H1 (cell line): ENCODE data around the gene SLC7A6OS. TPM values are rescaled to one million over a fixed set of nuclear protein-coding genes. Genes with fewer than 3 reads are reported as not detected.

Source experiments
- EGR1 ChIP-seq: IDR thresholded peaks from 2 replicates; pipeline ENCODE4 v1.6.1; 2011; ENCODE audit warnings: low read depth, low read length, borderline replicate concordance
- EZH2 ChIP-seq: fragments of 200-600 bp; sonication (generic); IDR thresholded peaks from 2 replicates; pipeline ENCODE4 v1.7.1; 2012; ENCODE audit warnings: low read depth, mild to moderate bottlenecking, moderate library complexity, low read length, inconsistent platforms; ENCODE audit not compliant: severe bottlenecking
- PHF8 ChIP-seq: fragments of 200-600 bp; sonication (generic); conservative IDR thresholded peaks from 2 replicates; pipeline ENCODE4 v1.7.1; 2012; ENCODE audit warnings: low read depth, mild to moderate bottlenecking, inconsistent platforms, low read length, moderate library complexity
- SRF ChIP-seq: IDR thresholded peaks from 2 replicates; pipeline ENCODE4 v1.6.1; 2011; ENCODE audit warnings: mild to moderate bottlenecking, low read depth, low read length, moderate library complexity
- polyA plus RNA-seq, 7 experiments: library from polyadenylated mRNA; depleted of rRNA in 3 of 7; stranded (reverse) in 5 of 7; unstranded in 2 of 7; fragments of >200 nt in 5 of 7; fragments of 200-250 nt in 2 of 7; gene quantifications; 1 replicate in 5 of 7; 2 replicates in 1 of 7; 4 replicates in 1 of 7; pipeline versions ENCODE4 v1.2.1 to v1.2.3, GENCODE V29; 2011 to 2013; ENCODE audit warnings: missing spikeins in 2 of 7, mixed read lengths in 2 of 7
- total RNA-seq: library from RNA; stranded (reverse); fragmentation: NEBNext Ultra II Directional; extraction: Animal tissue kit (Norgen Biotek cat#: 25700); gene quantifications from 2 replicates; pipeline ENCODE4 v1.2.1, GENCODE V29; 2021
- TF ChIP-seq, protein P1 (sequence below): fragments of 300-600 bp; sonication (generic); IDR thresholded peaks from 2 replicates; pipeline ENCODE4 v1.7.1; 2012; ENCODE audit warnings: low read length, moderate library complexity, mild to moderate bottlenecking, inconsistent platforms; ENCODE audit not compliant: insufficient replicate concordance
- TF ChIP-seq, protein P2 (sequence below): IDR thresholded peaks from 2 replicates; pipeline ENCODE4 v1.6.1; 2011; ENCODE audit warnings: low read depth, mild to moderate bottlenecking, low read length; ENCODE audit not compliant: insufficient read depth

Gene SLC7A6OS
- total and polyA plus RNA-seq, 2 of the 8 experiments (the other 6 are each of a cell fraction or from before 2014, with no cell fraction given), result 7.3 to 21.3 TPM

DNA sequence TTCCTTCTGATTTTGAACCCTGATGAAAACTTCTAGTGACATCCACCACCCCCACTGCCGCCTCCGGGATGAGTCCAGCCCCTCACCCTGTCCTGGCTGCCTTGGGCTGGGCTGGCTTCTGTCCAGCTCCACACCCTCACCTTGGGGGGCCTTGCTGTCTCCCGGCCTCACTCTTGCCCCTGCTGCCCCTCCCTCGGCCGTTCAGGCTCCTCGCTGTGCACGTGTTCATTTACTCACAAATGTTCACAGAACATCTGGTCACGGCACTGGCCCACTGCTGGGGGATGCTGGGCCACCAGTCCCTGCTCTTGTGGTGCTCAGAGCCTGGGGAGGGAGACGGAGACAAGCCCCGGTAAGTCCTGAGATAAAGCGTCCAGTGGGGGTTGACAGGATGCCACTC is 40.7 kb upstream of the SLC7A6OS start (continued):
- TF ChIP-seq, protein P1, sequence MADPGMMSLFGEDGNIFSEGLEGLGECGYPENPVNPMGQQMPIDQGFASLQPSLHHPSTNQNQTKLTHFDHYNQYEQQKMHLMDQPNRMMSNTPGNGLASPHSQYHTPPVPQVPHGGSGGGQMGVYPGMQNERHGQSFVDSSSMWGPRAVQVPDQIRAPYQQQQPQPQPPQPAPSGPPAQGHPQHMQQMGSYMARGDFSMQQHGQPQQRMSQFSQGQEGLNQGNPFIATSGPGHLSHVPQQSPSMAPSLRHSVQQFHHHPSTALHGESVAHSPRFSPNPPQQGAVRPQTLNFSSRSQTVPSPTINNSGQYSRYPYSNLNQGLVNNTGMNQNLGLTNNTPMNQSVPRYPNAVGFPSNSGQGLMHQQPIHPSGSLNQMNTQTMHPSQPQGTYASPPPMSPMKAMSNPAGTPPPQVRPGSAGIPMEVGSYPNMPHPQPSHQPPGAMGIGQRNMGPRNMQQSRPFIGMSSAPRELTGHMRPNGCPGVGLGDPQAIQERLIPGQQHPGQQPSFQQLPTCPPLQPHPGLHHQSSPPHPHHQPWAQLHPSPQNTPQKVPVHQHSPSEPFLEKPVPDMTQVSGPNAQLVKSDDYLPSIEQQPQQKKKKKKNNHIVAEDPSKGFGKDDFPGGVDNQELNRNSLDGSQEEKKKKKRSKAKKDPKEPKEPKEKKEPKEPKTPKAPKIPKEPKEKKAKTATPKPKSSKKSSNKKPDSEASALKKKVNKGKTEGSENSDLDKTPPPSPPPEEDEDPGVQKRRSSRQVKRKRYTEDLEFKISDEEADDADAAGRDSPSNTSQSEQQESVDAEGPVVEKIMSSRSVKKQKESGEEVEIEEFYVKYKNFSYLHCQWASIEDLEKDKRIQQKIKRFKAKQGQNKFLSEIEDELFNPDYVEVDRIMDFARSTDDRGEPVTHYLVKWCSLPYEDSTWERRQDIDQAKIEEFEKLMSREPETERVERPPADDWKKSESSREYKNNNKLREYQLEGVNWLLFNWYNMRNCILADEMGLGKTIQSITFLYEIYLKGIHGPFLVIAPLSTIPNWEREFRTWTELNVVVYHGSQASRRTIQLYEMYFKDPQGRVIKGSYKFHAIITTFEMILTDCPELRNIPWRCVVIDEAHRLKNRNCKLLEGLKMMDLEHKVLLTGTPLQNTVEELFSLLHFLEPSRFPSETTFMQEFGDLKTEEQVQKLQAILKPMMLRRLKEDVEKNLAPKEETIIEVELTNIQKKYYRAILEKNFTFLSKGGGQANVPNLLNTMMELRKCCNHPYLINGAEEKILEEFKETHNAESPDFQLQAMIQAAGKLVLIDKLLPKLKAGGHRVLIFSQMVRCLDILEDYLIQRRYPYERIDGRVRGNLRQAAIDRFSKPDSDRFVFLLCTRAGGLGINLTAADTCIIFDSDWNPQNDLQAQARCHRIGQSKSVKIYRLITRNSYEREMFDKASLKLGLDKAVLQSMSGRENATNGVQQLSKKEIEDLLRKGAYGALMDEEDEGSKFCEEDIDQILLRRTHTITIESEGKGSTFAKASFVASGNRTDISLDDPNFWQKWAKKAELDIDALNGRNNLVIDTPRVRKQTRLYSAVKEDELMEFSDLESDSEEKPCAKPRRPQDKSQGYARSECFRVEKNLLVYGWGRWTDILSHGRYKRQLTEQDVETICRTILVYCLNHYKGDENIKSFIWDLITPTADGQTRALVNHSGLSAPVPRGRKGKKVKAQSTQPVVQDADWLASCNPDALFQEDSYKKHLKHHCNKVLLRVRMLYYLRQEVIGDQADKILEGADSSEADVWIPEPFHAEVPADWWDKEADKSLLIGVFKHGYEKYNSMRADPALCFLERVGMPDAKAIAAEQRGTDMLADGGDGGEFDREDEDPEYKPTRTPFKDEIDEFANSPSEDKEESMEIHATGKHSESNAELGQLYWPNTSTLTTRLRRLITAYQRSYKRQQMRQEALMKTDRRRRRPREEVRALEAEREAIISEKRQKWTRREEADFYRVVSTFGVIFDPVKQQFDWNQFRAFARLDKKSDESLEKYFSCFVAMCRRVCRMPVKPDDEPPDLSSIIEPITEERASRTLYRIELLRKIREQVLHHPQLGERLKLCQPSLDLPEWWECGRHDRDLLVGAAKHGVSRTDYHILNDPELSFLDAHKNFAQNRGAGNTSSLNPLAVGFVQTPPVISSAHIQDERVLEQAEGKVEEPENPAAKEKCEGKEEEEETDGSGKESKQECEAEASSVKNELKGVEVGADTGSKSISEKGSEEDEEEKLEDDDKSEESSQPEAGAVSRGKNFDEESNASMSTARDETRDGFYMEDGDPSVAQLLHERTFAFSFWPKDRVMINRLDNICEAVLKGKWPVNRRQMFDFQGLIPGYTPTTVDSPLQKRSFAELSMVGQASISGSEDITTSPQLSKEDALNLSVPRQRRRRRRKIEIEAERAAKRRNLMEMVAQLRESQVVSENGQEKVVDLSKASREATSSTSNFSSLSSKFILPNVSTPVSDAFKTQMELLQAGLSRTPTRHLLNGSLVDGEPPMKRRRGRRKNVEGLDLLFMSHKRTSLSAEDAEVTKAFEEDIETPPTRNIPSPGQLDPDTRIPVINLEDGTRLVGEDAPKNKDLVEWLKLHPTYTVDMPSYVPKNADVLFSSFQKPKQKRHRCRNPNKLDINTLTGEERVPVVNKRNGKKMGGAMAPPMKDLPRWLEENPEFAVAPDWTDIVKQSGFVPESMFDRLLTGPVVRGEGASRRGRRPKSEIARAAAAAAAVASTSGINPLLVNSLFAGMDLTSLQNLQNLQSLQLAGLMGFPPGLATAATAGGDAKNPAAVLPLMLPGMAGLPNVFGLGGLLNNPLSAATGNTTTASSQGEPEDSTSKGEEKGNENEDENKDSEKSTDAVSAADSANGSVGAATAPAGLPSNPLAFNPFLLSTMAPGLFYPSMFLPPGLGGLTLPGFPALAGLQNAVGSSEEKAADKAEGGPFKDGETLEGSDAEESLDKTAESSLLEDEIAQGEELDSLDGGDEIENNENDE, result no peak
- TF ChIP-seq, protein P2, sequence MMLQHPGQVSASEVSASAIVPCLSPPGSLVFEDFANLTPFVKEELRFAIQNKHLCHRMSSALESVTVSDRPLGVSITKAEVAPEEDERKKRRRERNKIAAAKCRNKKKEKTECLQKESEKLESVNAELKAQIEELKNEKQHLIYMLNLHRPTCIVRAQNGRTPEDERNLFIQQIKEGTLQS, result no peak
- TF ChIP-seq EZH2 (no peak), SRF (no peak), EGR1 (no peak), PHF8 (no peak)
- TF ChIP-seq, all 59 proteins: peak for 0
